HG03558 (cell line): ENCODE measurements around the gene GAS6.
"Not testable (repeated sequence)": the region's sequence is repeated elsewhere in the genome, so short reads cannot be mapped to it uniquely, and the experiment has no call there.

Experiments used
- ATAC-seq: cut with Tn5 transposase; IDR thresholded peaks from one replicate; pipeline ENCODE4 v1.9.1; 2021; ENCODE audit warnings: moderate number of reproducible peaks; ENCODE audit not compliant: unreplicated experiment; ENCODE audit errors: extremely low read depth

GAS6 gene

GRCh38 chr13:113826446-113826845 is 37.4 kb downstream of the GAS6 start:
- ATAC-seq = not testable (repeated sequence)

- no peak for ATAC-seq
These were observed 38.0 kb downstream of the GAS6 start for GRCh38 chr13:113825841-113826240.

GRCh38 chr13:113823771-113824170 is 40.1 kb downstream of the GAS6 start:
- no peak for ATAC-seq

GRCh38 chr13:113822956-113823744 is 40.7 kb downstream of the GAS6 start:
- no peak for ATAC-seq

GRCh38 chr13:113822266-113822665 is 41.6 kb downstream of the GAS6 start:
- no peak for ATAC-seq

- no peak for ATAC-seq
These were observed 42.0 kb downstream of the GAS6 start for GRCh38 chr13:113821847-113822246.

- no peak for ATAC-seq
These were observed 42.8 kb downstream of the GAS6 start for GRCh38 chr13:113820813-113821651.

- ATAC-seq = no peak
These were observed 43.9 kb downstream of the GAS6 start for GRCh38 chr13:113819731-113820715.

- ATAC-seq = no peak
These were observed 44.5 kb downstream of the GAS6 start for GRCh38 chr13:113819341-113819730.

- no peak for ATAC-seq
These were observed 45.1 kb downstream of the GAS6 start for GRCh38 chr13:113818700-113819295.

- ATAC-seq = no peak
These were observed 45.8 kb downstream of the GAS6 start for GRCh38 chr13:113817860-113818691.

- ATAC-seq = no peak
These were observed 46.7 kb downstream of the GAS6 start for GRCh38 chr13:113816946-113817859.

- ATAC-seq = no peak
These were observed 47.5 kb downstream of the GAS6 start for GRCh38 chr13:113816254-113816929.

- ATAC-seq = no peak
These were observed 48.5 kb downstream of the GAS6 start for GRCh38 chr13:113815151-113816058.

- ATAC-seq = no peak
These were observed 49.4 kb downstream of the GAS6 start for GRCh38 chr13:113814435-113814821.

- no peak for ATAC-seq
These were observed 50.0 kb downstream of the GAS6 start for GRCh38 chr13:113813749-113814434.
